CD4-positive, alpha-beta T cell treated with Interleukin-12 subunit alpha and Interleukin-12 subunit beta, for 1 hour (primary cell): ENCODE results near the gene PLD5.

Experiments
- DNase-seq: peaks from one replicate; pipeline ENCODE4 v3.0.0-alpha.2; 2020

Gene PLD5

GRCh38 chr1:242524571-242525359, at the start of gene PLD5:
TSS of gene PLD5 (minus strand) at chr1:242524697.
- DNase-seq = no peak

DNA sequence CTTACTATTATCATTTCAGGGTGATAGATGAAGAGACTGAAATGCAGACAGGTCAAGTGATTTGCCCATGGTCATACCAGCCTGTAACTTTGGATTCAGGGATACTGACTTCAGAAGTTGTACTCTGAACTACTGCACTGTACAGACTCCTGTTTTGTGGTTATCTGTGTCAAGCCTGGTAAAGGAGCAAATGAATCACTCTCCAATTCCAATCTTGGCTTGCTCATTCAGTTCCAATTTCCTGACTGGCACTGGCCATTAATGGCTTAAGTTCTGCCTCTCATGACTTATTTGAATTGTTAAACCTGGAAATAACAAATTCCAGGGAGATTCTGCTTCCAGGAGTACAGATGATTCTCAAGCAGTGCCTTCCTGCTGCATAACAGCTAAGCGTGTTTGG, 45.4 kb upstream of the PLD5 start:
- no peak for DNase-seq

- no peak for DNase-seq
These were observed 44.2 kb upstream of the PLD5 start for GRCh38 chr1:242568666-242569065.

GRCh38 chr1:242567596-242567995, 43.1 kb upstream of the PLD5 start:
- no peak for DNase-seq

DNA sequence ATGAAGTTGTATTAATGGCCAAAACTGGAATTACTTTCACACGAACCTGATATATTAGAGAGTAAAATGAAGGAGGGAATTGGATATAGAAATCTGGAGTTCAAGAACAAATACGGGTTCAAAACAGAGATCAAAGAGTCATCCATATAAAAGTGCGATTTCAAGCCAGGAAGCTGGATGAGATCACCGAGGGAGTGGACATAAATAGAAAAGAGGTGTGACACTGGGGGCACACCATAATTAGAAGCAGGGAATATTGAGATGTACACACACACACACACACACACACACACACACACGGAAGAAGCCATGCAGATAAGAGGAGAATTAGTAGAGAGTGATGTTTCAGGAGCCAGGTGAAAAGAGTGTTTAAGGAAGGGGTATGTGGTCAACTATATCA, 32.3 kb upstream of the PLD5 start:
- no peak for DNase-seq

GRCh38 chr1:242556276-242556675, 31.8 kb upstream of the PLD5 start:
- DNase-seq = no peak

DNA sequence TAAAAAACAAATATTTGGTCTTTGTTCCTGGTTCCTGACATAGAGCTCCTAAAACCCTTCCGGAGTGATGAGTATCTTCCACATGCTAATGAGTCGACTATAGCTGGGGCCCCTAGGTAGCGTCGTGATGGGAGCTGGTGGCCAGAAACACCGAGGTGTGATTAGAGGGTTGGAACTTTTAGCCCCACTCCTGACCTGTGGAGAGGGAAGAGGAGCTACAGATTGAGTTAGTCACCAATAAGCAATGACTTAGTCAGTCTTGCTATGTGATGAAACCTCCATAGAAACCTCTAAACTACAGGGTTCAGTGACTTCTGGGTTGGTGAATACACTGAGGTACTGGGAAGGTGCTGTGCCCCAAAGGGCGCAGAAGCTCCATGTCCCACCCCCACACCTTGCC, 30.1 kb upstream of the PLD5 start:
- DNase-seq = no peak

GRCh38 chr1:242546849-242547729, 22.6 kb upstream of the PLD5 start:
- no peak for DNase-seq

- no peak for DNase-seq
These were observed 21.9 kb upstream of the PLD5 start for GRCh38 chr1:242546441-242546840.

DNA sequence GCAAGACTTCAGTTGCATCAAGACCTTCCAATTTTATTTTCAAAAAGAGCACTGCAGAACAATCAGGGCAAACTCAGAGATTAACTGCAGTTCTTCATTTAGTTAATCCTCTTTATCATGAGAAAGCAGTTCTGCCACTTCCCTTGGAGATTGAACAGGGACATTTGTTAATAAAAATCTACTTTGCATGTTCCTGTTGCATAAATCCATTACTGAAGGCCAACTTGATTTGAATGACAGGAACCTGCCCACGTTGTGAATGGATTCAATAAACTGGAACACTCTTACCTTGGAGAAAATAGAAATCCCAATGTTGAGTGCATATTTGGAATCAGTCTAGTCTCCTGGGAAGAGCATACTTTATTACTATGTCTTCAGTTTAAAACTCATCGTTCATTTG, 19.6 kb upstream of the PLD5 start:
- no peak for DNase-seq

- no peak for DNase-seq
These were observed 17.8 kb upstream of the PLD5 start for GRCh38 chr1:242542271-242542670.

- no peak for DNase-seq
These were observed 11.5 kb upstream of the PLD5 start for GRCh38 chr1:242535986-242536385.

GRCh38 chr1:242534753-242535152, 10.3 kb upstream of the PLD5 start:
- DNase-seq = no peak

DNA sequence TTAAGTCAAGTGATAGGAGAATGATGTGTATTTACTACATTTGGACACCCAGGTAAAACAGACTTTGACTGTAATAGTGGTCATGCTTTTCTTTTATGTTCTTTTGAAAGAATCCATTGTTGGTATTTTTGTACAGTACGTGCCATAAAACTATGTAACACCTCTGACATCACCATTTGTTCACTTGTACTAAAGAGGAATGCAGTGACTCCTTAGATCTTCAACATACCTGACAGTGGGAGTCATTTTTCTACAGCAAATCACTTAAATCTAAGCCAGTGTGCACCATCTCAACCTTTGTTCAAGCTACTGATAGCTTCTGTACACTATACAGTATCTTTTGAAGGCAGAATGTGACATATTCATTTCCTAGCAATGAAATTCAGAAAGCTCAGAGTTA, 6.3 kb upstream of the PLD5 start:
- DNase-seq = no peak

DNA sequence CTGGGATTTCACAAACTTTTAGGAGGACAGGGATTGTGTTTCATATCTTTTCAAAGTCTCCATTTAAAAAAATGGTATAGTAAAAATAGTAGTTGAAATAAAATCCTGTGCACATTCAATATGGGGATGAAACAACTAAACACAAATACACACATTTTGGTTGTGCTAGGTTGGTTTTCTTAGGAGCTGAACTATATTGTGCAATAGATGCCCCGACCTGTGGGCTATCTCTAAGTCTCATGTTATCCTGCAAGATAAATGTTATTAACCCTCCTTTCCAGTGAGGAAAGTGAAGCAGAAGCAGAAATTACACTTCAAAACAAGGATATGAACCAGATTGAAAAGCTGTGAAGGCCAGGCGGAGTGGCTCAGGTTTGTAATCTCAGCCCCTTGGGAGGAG, 1.3 kb upstream of the PLD5 start:
- no peak for DNase-seq

DNA sequence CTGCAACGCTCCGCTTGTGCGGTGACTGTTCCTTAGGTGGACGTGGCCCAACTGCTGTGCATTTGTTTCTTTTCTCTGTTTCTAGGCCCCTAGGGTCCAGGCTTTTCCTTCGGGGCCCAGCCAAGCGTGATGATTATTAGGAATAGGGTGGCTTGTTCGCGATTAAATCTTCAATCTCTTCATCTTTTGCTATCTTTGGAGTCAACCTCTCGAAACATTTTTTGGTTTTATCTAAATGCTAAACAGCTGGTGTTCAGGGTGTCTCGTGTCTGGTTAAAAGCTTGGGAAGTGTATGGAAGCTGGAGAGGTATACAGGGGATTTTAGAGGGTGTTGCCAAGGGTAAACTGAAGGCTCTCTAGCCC, 844 bp upstream of the PLD5 start:
- DNase-seq = no peak

- DNase-seq = no peak
These were observed 552 bp downstream of the PLD5 start for GRCh38 chr1:242523719-242524570.

GRCh38 chr1:242522996-242523718, 1.3 kb downstream of the PLD5 start:
- no peak for DNase-seq

GRCh38 chr1:242522304-242522945, 2.1 kb downstream of the PLD5 start:
- DNase-seq = no peak

DNA sequence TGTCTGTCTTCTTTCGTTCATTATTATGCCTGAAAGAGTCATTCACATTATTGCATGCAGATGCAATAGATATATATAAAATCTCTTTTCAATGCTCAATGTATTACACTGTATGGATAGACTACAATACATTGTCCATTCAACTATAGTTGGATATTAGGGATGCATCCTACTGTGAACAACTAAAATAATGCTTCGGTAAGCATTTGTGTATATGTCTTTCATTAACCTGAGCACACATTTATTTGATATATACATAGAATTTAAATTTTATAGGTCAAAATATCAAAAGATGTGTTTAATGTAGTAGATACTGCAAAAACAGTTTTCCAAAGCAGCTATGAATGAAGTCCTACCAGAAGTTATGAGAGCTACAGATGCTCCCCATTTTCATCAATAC, 8.9 kb downstream of the PLD5 start:
- no peak for DNase-seq

- DNase-seq = no peak
These were observed 17.8 kb downstream of the PLD5 start for GRCh38 chr1:242506724-242507123.

DNA sequence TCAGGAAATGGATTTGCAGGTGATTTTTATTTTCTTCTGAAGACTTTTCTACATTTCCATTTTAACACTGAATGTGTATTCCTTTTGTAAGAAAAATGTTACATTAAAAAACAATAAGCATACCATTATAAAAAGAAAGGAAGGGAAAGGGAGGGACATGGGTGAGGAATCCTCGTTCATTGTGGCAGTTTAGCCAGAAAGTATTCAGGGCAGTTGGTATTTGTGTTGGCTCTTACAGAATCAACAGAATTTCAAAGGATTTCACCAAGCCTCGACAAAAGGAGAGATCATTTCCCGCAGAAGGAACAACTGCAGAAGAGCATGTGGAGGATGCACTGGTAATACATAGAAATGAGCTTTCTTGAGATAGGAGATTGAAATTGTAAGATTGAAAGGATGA, 35.0 kb downstream of the PLD5 start:
- DNase-seq = no peak
